K562 (cell line): ENCODE measurements around the gene C1orf74. TPM values are rescaled to one million over a fixed set of nuclear protein-coding genes. Genes with fewer than 3 reads are reported as not detected.

ENCODE experiments used
- ATAC-seq: fragments of 200-7000 bp; cut with Tn5 transposase; 3 replicates; pipeline ENCODE4 v1.9.1; 2020; ENCODE audit warnings: moderate library complexity
- BruUV-seq: library from RNA; stranded (reverse); fragments of 400-500 nt; replicated peaks from 2 replicates; lab custom pipeline; 2021; lab: Mats Ljungman, UMichigan
- CTCF ChIA-PET: fragments of 300-600 bp; formaldehyde crosslinking; extraction: SDS; loops from one replicate; lab custom pipeline; 2021; ENCODE audit warnings: low intra/inter-chr PET ratio; lab: Yijun Ruan, JAX
- POLR2A ChIA-PET: fragments of 300-600, 350-650 bp; sonication (Branson Sonifier 250); formaldehyde crosslinking; extraction: SDS; loops from one replicate; lab custom pipeline; 2021; ENCODE audit warnings: antibody characterized with exemption, inconsistent platforms; lab: Yijun Ruan, JAX
- DNase-seq, 4 experiments: peaks; one replicate each; pipeline versions ENCODE4 v3.0.0 to v3.0.0-alpha.2; 2011 to 2018; ENCODE audit warnings: low spot score in 3 of 4, mixed read lengths in 3 of 4; ENCODE audit errors: extremely low read depth in 1 of 4
- FAIRE-seq: peaks from 2 replicates; lab custom pipeline; 2011; peaks lifted over from hg19 to GRCh38; lab: Jason Lieb, UNC
- H2AFZ ChIP-seq: 2 replicates; pipeline ENCODE4 v1.6.0; 2011; ENCODE audit warnings: low read depth, low read length, control low read depth, inconsistent platforms
- H3K27ac ChIP-seq: fragments of 200-600 bp; 3 replicates; pipeline ENCODE4 v1.8.0; 2011; ENCODE audit warnings: low read depth, mild to moderate bottlenecking, control low read depth, inconsistent platforms, low read length, moderate library complexity, mixed read lengths; ENCODE audit errors: extremely low read depth
- H3K27me3 ChIP-seq, 2 experiments: fragments of 300-600 bp in 1 of 2; 2 replicates in 1 of 2; 3 replicates in 1 of 2; pipeline versions ENCODE4 v1.6.0 to v1.8.0; 2011; ENCODE audit warnings: inconsistent platforms in 2 of 2, low read length in 2 of 2, mild to moderate bottlenecking in 1 of 2, mixed read lengths in 1 of 2, moderate library complexity in 1 of 2; ENCODE audit not compliant: control insufficient read depth in 2 of 2, insufficient read depth in 2 of 2
- H3K36me3 ChIP-seq: fragments of 300-600 bp; 3 replicates; pipeline ENCODE4 v1.8.0; 2011; ENCODE audit warnings: mild to moderate bottlenecking, low read length, inconsistent platforms; ENCODE audit not compliant: control insufficient read depth, insufficient read depth
- H3K4me1 ChIP-seq, 2 experiments: fragments of 200-600 bp in 1 of 2; replicated peaks in 1 of 2; 2 replicates in 1 of 2; 3 replicates in 1 of 2; pipeline versions ENCODE4 v1.5.1 to v1.8.0; 2011; ENCODE audit warnings: inconsistent platforms in 2 of 2, low read length in 2 of 2, mild to moderate bottlenecking in 1 of 2, mixed read lengths in 1 of 2, moderate library complexity in 1 of 2; ENCODE audit not compliant: control insufficient read depth in 2 of 2, insufficient read depth in 2 of 2
- H3K4me2 ChIP-seq: 2 replicates; pipeline ENCODE4 v1.6.1; 2011; ENCODE audit warnings: low read length, control low read depth, inconsistent platforms, mixed read lengths; ENCODE audit not compliant: insufficient read depth
- H3K4me3 ChIP-seq: fragments of 200-600 bp; sonication (generic), shearing (Covaris generic); 2 replicates; pipeline ENCODE4 v1.5.1; 2016; ENCODE audit warnings: control low read depth, inconsistent platforms
- H3K79me2 ChIP-seq: fragments of 200-600 bp; 3 replicates; pipeline ENCODE4 v1.8.0; 2011; ENCODE audit warnings: low read length, inconsistent platforms; ENCODE audit not compliant: control insufficient read depth, insufficient read depth
- H3K9ac ChIP-seq, 2 experiments: 2 replicates each; pipeline versions ENCODE4 v1.6.0 to v1.6.1; 2011; ENCODE audit warnings: low read depth in 2 of 2, low read length in 2 of 2, control low read depth in 1 of 2, inconsistent platforms in 1 of 2, mild to moderate bottlenecking in 1 of 2, mixed read lengths in 1 of 2; ENCODE audit not compliant: insufficient read depth in 1 of 2
- H3K9me1 ChIP-seq: one replicate; pipeline ENCODE4 v1.6.0; 2011; ENCODE audit warnings: inconsistent platforms, mild to moderate bottlenecking, low read length, moderate library complexity; ENCODE audit not compliant: control insufficient read depth, insufficient read depth
- H3K9me3 ChIP-seq: replicated peaks from 2 replicates; pipeline ENCODE4 v1.5.1; 2011; ENCODE audit warnings: low read depth, low read length, inconsistent platforms; ENCODE audit not compliant: control insufficient read depth, insufficient read depth
- H4K20me1 ChIP-seq: replicated peaks from 2 replicates; pipeline ENCODE4 v1.6.1; 2011; ENCODE audit warnings: low read length, inconsistent platforms, mixed read lengths; ENCODE audit not compliant: control insufficient read depth, insufficient read depth
- BCL6 ChIP-seq: fragments of 250-450 bp; sonication (Bioruptor Pico); IDR thresholded peaks from 2 replicates; pipeline ENCODE4 v1.4.0; 2020
- MECOM ChIP-seq: fragments of 250-450 bp; sonication (Bioruptor Pico); IDR thresholded peaks from 2 replicates; pipeline ENCODE4 v1.8.0; 2022; ENCODE audit warnings: inconsistent platforms
- SAP30 ChIP-seq: fragments of 200-600 bp; sonication (generic); IDR thresholded peaks from 2 replicates; pipeline ENCODE4 v1.6.1; 2012; ENCODE audit warnings: borderline replicate concordance, low read depth, mild to moderate bottlenecking, moderate library complexity, low read length, control low read depth, inconsistent platforms; ENCODE audit not compliant: insufficient read depth, poor library complexity, severe bottlenecking
- TCF3 ChIP-seq: sonication (generic); formaldehyde crosslinking; IDR thresholded peaks from 2 replicates; pipeline ENCODE4 v1.4.0; 2020; ENCODE audit warnings: mild to moderate bottlenecking, missing genetic modification reagents
- WGBS: fragments of 100-300 bp; shearing (Covaris generic); methylation state at CpG from one replicate; pipeline ENCODE4 v1.1.6; 2016; ENCODE audit warnings: low coverage, mixed read lengths; ENCODE audit not compliant: insufficient coverage; ENCODE audit errors: missing lambda C conversion rate; 5-methylcytosine and 5-hydroxymethylcytosine counted together
- in situ Hi-C: fragments of 300-500 bp; cut with MboI; formaldehyde crosslinking; loops from 4 replicates; pipeline ENCODE4 v1.15.0; 2018; ENCODE audit warnings: inconsistent platforms, mixed read lengths
- intact Hi-C: fragments of 100-400 bp; cut with micrococcal nuclease; formaldehyde crosslinking; loops from 2 replicates; pipeline ENCODE4 v1.14.2; 2022
- polyA plus RNA-seq, 8 experiments: library from polyadenylated mRNA; depleted of rRNA in 4 of 8; stranded (reverse) in 5 of 8; unstranded in 3 of 8; fragments of >200 nt; fragmentation: Nextera tagmentation in 2 of 8; fragmentation: Illumina TruSeq in 1 of 8; extraction: Ambion mirVana in 2 of 8; extraction: Trizol in 1 of 8; gene quantifications; 2 replicates each; pipeline versions ENCODE4 v1.2.1 to v1.2.3, GENCODE V29; 2011 to 2014; ENCODE audit warnings: inconsistent platforms in 1 of 8, missing spikeins in 1 of 8
- total RNA-seq, 7 experiments: library from RNA; depleted of rRNA in 6 of 7; stranded (reverse); fragments of >200 nt in 6 of 7; fragmentation: Illumina TruSeq in 2 of 7; extraction: Trizol in 2 of 7; gene quantifications; 2 replicates each; pipeline versions ENCODE4 v1.2.1 to v1.2.3, GENCODE V29; 2011 to 2021; ENCODE audit warnings: low replicate concordance in 1 of 7
- TF ChIP-seq, protein P1 (sequence below): fragments of 450-650 bp; formaldehyde crosslinking; IDR thresholded peaks from 2 replicates; pipeline ENCODE4 v1.4.0; 2022; ENCODE audit warnings: mild to moderate bottlenecking, moderate library complexity
- TF ChIP-seq, protein P2 (sequence below): sonication (generic); formaldehyde crosslinking; IDR thresholded peaks from 2 replicates; pipeline ENCODE4 v1.8.0; 2022; ENCODE audit warnings: mild to moderate bottlenecking, missing genetic modification reagents
- TF ChIP-seq, protein P3 (sequence below), 2 experiments: fragments of 450-650 bp in 1 of 2; sonication (generic) in 1 of 2; formaldehyde crosslinking in 1 of 2; IDR thresholded peaks; 2 replicates each; pipeline versions ENCODE4 v1.7.1 to v1.9.0; 2016 to 2022; ENCODE audit warnings: inconsistent platforms in 1 of 2, mild to moderate bottlenecking in 1 of 2, missing genetic modification reagents in 1 of 2

Gene C1orf74
- total and polyA plus RNA-seq, 9 of the 15 experiments (the other 6 are each of a cell fraction or from before 2014, with no cell fraction given), result 4.0 to 7.6 (median 5.7) TPM

DNA sequence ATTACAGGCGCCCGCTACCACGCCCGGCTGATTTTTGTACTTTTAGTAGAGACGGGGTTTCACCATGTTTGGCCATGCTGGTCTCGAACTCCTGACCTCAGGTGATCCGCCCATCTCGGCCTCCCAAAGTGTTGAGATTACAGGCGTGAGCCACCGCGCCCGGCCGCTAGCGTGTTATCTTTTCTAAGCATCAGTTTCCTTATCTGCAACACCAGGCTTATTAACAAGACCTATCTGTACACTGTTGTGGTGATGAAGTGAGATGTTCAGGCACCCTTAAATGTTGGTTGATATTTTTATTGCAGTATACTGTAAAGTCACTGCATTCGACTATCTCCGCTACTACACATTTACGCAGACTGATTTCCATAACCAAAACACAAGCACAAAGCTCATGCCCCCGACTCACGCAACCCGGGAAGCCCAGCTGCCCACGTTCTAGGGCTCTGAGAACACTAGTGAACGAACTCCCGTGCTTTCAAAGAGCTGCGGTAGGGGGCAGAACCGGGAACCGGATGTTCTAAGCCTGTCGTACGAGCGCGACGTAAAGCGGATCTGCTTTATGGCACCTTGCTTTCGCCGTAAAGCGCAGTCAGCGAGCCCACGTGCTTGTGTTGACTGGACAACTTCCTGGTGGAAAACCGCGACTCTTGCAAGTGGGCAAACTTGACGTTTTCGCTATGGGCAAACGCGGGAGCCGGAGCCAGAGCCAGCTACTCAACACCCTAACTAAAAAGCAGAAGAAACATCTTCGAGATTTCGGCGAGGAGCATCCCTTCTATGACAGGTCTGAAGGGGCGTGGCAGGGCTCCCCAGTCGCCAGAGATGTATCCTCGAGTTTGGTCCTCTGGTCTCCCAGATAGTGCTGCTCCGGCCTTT lies 43.3 kb upstream of the C1orf74 start, which contains the start of gene UTP25:
UTP25 (plus strand) TSS at position 589 of the 879 bp plus-strand sequence; CDS start at position 681, 92 bp downstream.
- CTCF ChIA-PET, result interaction anchor here (0.6 kb wide), 1 partner anchor 63 kb away, joined by 5 read pairs; no protein-coding TSS in a partner anchor
- FAIRE-seq, result peak; percentile 95
- POLR2A ChIA-PET, result interaction anchor here (0.6 to 1.3 kb wide), 9 partner anchors 9 to 1953 kb away, joined by 3 to 5 read pairs (median 3); partner anchors contain the start of gene KCNH1
- TF ChIP-seq, protein P1, sequence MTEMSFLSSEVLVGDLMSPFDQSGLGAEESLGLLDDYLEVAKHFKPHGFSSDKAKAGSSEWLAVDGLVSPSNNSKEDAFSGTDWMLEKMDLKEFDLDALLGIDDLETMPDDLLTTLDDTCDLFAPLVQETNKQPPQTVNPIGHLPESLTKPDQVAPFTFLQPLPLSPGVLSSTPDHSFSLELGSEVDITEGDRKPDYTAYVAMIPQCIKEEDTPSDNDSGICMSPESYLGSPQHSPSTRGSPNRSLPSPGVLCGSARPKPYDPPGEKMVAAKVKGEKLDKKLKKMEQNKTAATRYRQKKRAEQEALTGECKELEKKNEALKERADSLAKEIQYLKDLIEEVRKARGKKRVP, result no peak
- TF ChIP-seq, protein P2, sequence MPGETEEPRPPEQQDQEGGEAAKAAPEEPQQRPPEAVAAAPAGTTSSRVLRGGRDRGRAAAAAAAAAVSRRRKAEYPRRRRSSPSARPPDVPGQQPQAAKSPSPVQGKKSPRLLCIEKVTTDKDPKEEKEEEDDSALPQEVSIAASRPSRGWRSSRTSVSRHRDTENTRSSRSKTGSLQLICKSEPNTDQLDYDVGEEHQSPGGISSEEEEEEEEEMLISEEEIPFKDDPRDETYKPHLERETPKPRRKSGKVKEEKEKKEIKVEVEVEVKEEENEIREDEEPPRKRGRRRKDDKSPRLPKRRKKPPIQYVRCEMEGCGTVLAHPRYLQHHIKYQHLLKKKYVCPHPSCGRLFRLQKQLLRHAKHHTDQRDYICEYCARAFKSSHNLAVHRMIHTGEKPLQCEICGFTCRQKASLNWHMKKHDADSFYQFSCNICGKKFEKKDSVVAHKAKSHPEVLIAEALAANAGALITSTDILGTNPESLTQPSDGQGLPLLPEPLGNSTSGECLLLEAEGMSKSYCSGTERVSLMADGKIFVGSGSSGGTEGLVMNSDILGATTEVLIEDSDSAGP (CRISPR knock-in tag), result no peak
- TF ChIP-seq TCF3 (peak; percentile 78), MECOM (no peak), BCL6 (CRISPR knock-in tag) (no peak), SAP30 (peak; percentile 100)
- TF ChIP-seq, protein P3, sequence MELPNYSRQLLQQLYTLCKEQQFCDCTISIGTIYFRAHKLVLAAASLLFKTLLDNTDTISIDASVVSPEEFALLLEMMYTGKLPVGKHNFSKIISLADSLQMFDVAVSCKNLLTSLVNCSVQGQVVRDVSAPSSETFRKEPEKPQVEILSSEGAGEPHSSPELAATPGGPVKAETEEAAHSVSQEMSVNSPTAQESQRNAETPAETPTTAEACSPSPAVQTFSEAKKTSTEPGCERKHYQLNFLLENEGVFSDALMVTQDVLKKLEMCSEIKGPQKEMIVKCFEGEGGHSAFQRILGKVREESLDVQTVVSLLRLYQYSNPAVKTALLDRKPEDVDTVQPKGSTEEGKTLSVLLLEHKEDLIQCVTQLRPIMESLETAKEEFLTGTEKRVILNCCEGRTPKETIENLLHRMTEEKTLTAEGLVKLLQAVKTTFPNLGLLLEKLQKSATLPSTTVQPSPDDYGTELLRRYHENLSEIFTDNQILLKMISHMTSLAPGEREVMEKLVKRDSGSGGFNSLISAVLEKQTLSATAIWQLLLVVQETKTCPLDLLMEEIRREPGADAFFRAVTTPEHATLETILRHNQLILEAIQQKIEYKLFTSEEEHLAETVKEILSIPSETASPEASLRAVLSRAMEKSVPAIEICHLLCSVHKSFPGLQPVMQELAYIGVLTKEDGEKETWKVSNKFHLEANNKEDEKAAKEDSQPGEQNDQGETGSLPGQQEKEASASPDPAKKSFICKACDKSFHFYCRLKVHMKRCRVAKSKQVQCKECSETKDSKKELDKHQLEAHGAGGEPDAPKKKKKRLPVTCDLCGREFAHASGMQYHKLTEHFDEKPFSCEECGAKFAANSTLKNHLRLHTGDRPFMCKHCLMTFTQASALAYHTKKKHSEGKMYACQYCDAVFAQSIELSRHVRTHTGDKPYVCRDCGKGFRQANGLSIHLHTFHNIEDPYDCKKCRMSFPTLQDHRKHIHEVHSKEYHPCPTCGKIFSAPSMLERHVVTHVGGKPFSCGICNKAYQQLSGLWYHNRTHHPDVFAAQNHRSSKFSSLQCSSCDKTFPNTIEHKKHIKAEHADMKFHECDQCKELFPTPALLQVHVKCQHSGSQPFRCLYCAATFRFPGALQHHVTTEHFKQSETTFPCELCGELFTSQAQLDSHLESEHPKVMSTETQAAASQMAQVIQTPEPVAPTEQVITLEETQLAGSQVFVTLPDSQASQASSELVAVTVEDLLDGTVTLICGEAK (IDR thresholded peaks at IDR 0.05), result peak; percentile 89
- TF ChIP-seq, protein P3 (CRISPR knock-in tag; IDR thresholded peaks at IDR 0.05), result peak; percentile 38; the same call in 1 of the 2 replicates

More for the DNA sequence above, 43.3 kb upstream of the C1orf74 start, which contains the start of gene UTP25:
- peak within 1 kb of the TSS; percentile 89 for H3K4me3 ChIP-seq
- peak within 1 kb of the TSS; percentile 81 for H3K27ac ChIP-seq
- H3K9me3 ChIP-seq, result no peaks in the 10 kb centered on the region
- WGBS, result under 1% methylated on average over 51 of the region's 51 CpGs
- H3K4me2 ChIP-seq, result peak within 1 kb of the TSS; percentile 85
- DNase-seq (peak; percentile 87 to 99 (median 92)), ATAC-seq (peak; percentile 92)
- H3K79me2 ChIP-seq, result peaks cover 28% of the 10 kb centered on the region
- peaks cover 0 to under 1% of the 10 kb centered on the region in 2 experiments; a peak in 1 of 5 replicates for H3K27me3 ChIP-seq
- H3K9me1 ChIP-seq, result no peaks in the 10 kb centered on the region
- H3K36me3 ChIP-seq, result peaks cover 28% of the 10 kb centered on the region
- TSS peak; percentile 96 for BruUV-seq
- peak within 1 kb of the TSS; percentile 93 for H2AFZ ChIP-seq
- H4K20me1 ChIP-seq, result no peaks in the 10 kb centered on the region
- in situ Hi-C loops (no loop called here), intact Hi-C loops (loop anchor here (1.0 kb wide), 1 partner anchor 43 kb away; the partner anchor contains the start of gene C1orf74)
- H3K4me1 ChIP-seq, result peaks cover 3 to 20% of the 10 kb centered on the region in 2 experiments; a peak in 4 of 5 replicates
- H3K9ac ChIP-seq, result peak within 1 kb of the TSS; percentile 72 to 88
